WTC11 (cell line): ENCODE measurements around the gene MLXIPL. TPM values are rescaled to one million over a fixed set of nuclear protein-coding genes. Genes with fewer than 3 reads are reported as not detected.
"Not testable (repeated sequence)": the region's sequence is repeated elsewhere in the genome, so short reads cannot be mapped to it uniquely, and the experiment has no call there.

Experiments
- ATAC-seq: fragments of 200-7000 bp; cut with Tn5 transposase; 2 replicates; pipeline ENCODE4 v1.10.0; 2021; ENCODE audit warnings: mild to moderate bottlenecking, moderate library complexity
- CTCF ChIA-PET: fragments of 300-600 bp; sonication (Branson Sonifier 250); formaldehyde crosslinking; loops from one replicate; lab custom pipeline; 2021; ENCODE audit warnings: antibody characterized with exemption; lab: Charles Lee
- POLR2A ChIA-PET: fragments of 350-600 bp; sonication (Branson Sonifier 250); formaldehyde crosslinking; loops from one replicate; lab custom pipeline; 2021; ENCODE audit warnings: antibody characterized with exemption; lab: Charles Lee
- DNase-seq: peaks from one replicate; pipeline ENCODE4 v3.0.0; 2021; ENCODE audit warnings: low spot score
- H3K27ac Mint-ChIP-seq: 2 replicates; pipeline ENCODE4 v1.8.0; 2021; ENCODE audit warnings: mixed read lengths
- H3K27me3 Mint-ChIP-seq: 2 replicates; pipeline ENCODE4 v1.8.0; 2021; ENCODE audit warnings: low read depth, mild to moderate bottlenecking, moderate library complexity, mixed read lengths
- H3K36me3 Mint-ChIP-seq: 2 replicates; pipeline ENCODE4 v1.8.0; 2021; ENCODE audit warnings: mixed read lengths
- H3K4me1 Mint-ChIP-seq: 2 replicates; pipeline ENCODE4 v1.8.0; 2022; ENCODE audit warnings: mixed read lengths
- H3K4me3 Mint-ChIP-seq: 2 replicates; pipeline ENCODE4 v1.8.0; 2021; ENCODE audit warnings: mild to moderate bottlenecking, moderate library complexity, mixed read lengths
- H3K9me3 Mint-ChIP-seq: 2 replicates; pipeline ENCODE4 v1.8.0; 2021; ENCODE audit warnings: mixed read lengths
- CBFB ChIP-seq: sonication (generic); formaldehyde crosslinking; IDR thresholded peaks from 2 replicates; pipeline ENCODE4 v1.8.1; 2022; ENCODE audit warnings: mild to moderate bottlenecking, low read depth, missing genetic modification reagents
- JAZF1 ChIP-seq: fragments of 250-450 bp; sonication (Bioruptor Pico); IDR thresholded peaks from 2 replicates; pipeline ENCODE4 v1.9.0; 2021; ENCODE audit warnings: moderate library complexity, mild to moderate bottlenecking, inconsistent platforms
- MYBL2 ChIP-seq: sonication (generic); formaldehyde crosslinking; IDR thresholded peaks from 2 replicates; pipeline ENCODE4 v1.8.1; 2023; ENCODE audit warnings: mild to moderate bottlenecking, moderate library complexity, missing genetic modification reagents
- NFYB ChIP-seq: sonication (generic); formaldehyde crosslinking; conservative IDR thresholded peaks from 2 replicates; pipeline ENCODE4 v1.8.0; 2022; ENCODE audit warnings: low read depth, missing genetic modification reagents
- NR2C2 ChIP-seq: sonication (generic); formaldehyde crosslinking; IDR thresholded peaks from 2 replicates; pipeline ENCODE4 v1.8.0; 2022; ENCODE audit warnings: mild to moderate bottlenecking, missing genetic modification reagents
- RORB ChIP-seq: fragments of 250-450 bp; sonication (Bioruptor Pico); IDR thresholded peaks from 2 replicates; pipeline ENCODE4 v1.9.0; 2021; ENCODE audit warnings: mild to moderate bottlenecking
- SMAD4 ChIP-seq: sonication (generic); formaldehyde crosslinking; IDR thresholded peaks from 2 replicates; pipeline ENCODE4 v1.8.0; 2022; ENCODE audit warnings: mild to moderate bottlenecking, missing genetic modification reagents
- TEAD4 ChIP-seq: sonication (generic); formaldehyde crosslinking; IDR thresholded peaks from 2 replicates; pipeline ENCODE4 v1.8.0; 2022; ENCODE audit warnings: mild to moderate bottlenecking, missing genetic modification reagents
- ZNF423 ChIP-seq: fragments of 250-450 bp; sonication (Bioruptor Pico); IDR thresholded peaks from 2 replicates; pipeline ENCODE4 v2.1.2; 2022; ENCODE audit warnings: mild to moderate bottlenecking, moderate library complexity
- total RNA-seq: library from RNA; stranded (reverse); gene quantifications from 3 replicates; pipeline ENCODE4 v1.2.3, GENCODE V29; 2021
- TF ChIP-seq, protein P1 (sequence below): fragments of 250-450 bp; sonication (Bioruptor Pico); conservative IDR thresholded peaks from 2 replicates; pipeline ENCODE4 v1.9.0; 2021; ENCODE audit warnings: mild to moderate bottlenecking
- TF ChIP-seq, protein P2 (sequence below): sonication (generic); formaldehyde crosslinking; IDR thresholded peaks from 2 replicates; pipeline ENCODE4 v1.8.1; 2022; ENCODE audit warnings: low read depth, missing genetic modification reagents, borderline replicate concordance
- TF ChIP-seq, protein P3 (sequence below): sonication (generic); formaldehyde crosslinking; IDR thresholded peaks from 2 replicates; pipeline ENCODE4 v1.8.1; 2022; ENCODE audit warnings: low read depth, mild to moderate bottlenecking, moderate library complexity, missing genetic modification reagents, borderline replicate concordance
- TF ChIP-seq, protein P4 (sequence below): sonication (generic); formaldehyde crosslinking; IDR thresholded peaks from 2 replicates; pipeline ENCODE4 v1.8.1; 2023; ENCODE audit warnings: mild to moderate bottlenecking, moderate library complexity, missing genetic modification reagents
- TF ChIP-seq, protein P5 (sequence below): sonication (generic); formaldehyde crosslinking; IDR thresholded peaks from 2 replicates; pipeline ENCODE4 v1.8.0; 2023; ENCODE audit warnings: missing genetic modification reagents
- TF ChIP-seq, protein P6 (sequence below): sonication (generic); formaldehyde crosslinking; IDR thresholded peaks from 2 replicates; pipeline ENCODE4 v1.8.1; 2023; ENCODE audit warnings: mild to moderate bottlenecking, missing genetic modification reagents, moderate library complexity

MLXIPL gene
- total RNA-seq, 1 experiment from 2014 or later, result 20.4 TPM

DNA sequence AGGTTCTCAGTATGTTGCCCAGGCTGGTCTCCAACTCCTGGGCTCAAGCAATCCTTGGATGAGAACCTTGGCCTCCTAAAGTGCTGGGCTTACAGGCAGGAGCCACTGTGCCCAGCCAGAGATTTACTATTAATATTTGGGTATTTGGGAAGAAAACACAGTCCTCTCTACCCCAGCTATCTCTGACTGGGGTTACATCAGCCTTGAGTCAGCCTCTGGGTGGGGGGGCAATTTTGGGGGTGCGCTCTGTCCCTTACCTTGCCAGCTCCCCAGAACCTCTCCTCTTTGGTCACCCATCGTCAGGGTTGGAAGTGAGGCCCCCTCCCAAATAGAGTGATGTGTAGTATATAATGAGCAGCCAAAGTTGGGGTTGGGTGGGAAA, 1.8 kb downstream of the MLXIPL start (continued):
- TF ChIP-seq TEAD4 (CRISPR knock-in tag) (no peak), SMAD4 (CRISPR knock-in tag) (no peak), JAZF1 (CRISPR knock-in tag) (no peak), MYBL2 (CRISPR knock-in tag) (no peak), CBFB (no peak)
- TF ChIP-seq, protein P1, sequence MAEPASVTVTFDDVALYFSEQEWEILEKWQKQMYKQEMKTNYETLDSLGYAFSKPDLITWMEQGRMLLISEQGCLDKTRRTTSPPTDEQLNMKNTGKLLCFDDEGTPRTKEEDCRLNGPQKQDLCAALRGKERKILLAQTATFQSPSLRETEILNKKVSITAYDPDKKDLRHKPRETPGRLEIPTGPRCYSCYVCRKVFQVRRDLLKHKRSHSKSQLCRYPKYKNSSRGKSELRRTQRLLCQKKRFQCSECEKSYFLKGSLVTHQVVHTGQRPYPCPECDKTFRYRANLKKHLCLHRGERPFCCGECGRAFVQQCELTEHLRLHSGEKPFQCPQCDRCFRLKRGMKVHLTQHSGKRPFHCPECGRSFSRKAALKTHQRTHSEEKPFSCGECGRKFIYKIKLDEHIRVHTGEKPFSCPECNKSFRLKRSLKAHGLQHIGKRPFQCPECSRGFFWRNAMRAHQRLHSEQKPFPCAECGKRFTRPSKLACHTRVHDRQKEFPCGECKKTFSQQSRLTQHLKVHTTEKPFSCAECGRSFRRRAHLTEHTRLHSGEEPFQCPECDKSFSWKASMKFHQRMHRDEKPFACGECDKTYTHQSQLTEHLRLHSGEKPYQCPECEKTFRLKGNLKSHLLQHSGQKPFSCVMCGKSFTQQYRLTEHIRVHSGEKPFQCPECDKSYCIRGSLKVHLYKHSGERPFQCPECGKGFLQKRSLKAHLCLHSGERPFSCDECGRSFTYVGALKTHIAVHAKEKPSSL (CRISPR knock-in tag), result no peak
- TF ChIP-seq, protein P2, sequence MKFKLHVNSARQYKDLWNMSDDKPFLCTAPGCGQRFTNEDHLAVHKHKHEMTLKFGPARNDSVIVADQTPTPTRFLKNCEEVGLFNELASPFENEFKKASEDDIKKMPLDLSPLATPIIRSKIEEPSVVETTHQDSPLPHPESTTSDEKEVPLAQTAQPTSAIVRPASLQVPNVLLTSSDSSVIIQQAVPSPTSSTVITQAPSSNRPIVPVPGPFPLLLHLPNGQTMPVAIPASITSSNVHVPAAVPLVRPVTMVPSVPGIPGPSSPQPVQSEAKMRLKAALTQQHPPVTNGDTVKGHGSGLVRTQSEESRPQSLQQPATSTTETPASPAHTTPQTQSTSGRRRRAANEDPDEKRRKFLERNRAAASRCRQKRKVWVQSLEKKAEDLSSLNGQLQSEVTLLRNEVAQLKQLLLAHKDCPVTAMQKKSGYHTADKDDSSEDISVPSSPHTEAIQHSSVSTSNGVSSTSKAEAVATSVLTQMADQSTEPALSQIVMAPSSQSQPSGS (CRISPR knock-in tag), result no peak
- TF ChIP-seq, all 79 proteins: peak for 0

DNA sequence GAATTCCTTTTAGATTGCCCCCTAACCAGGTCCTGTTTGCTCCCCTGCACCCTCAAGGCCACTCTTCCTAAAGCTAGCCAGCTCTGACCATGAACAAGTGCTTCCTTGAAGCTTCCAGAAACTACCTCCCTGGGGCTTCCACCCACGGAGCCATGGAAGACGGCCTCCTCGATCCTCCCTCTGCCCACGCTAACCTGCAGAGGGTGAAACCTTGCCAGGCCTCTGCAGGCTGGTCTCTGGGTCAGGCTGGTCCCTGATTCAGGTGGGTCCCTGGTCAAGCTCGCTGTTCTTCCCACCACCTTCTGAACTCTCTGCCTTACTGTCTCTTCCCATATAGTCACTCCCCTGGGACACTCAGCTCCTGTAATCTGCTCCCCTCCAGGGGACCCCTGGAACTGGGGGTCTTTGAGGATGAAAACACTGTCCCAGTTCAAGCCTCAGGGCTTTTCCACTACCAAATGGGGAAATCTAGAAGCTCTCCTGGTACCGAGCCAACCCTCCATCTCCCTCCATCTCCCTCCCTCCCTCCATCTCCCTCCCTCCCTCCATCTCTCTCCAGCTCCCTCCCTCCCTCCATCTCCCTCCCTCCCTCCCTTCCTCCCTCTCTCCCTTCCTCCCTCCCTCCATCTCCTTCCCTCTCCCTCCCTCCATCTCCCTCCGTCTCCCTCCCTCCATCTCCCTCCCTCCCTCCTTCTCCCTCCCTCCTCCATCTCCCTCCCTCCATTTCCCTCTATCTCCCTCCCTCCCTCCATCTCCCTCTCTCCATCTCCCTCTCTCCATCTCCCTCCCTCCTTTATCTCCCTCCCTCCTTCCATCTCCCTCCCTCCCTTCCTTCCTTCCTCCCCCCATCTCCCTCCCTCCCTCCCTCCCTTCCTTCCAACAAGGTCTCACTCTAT, 2.9 kb downstream of the MLXIPL start:
- ChIA-PET CTCF (interaction anchor here (0.6 to 6.9 kb wide), 6 partner anchors 14 to 136 kb away, joined by 3 to 53 read pairs (median 6); partner anchors contain the start of gene ABHD11), POLR2A (interaction anchor here (0.6 kb wide), 4 partner anchors 48 to 194 kb away, joined by 3 to 5 read pairs (median 4); no protein-coding TSS in a partner anchor)
- Mint-ChIP-seq H3K27ac (no peak overlapping the region), H3K9me3 (no peaks in the 10 kb centered on the region), H3K4me3 (no peak overlapping the region), H3K36me3 (no peaks in the 10 kb centered on the region), H3K4me1 (peaks cover 11% of the 10 kb centered on the region), H3K27me3 (peaks cover 22% of the 10 kb centered on the region)
- ATAC-seq (no peak), DNase-seq (no peak)
- TF ChIP-seq RORB (CRISPR knock-in tag) (no peak), ZNF423 (no peak), NFYB (CRISPR knock-in tag) (no peak), NR2C2 (no peak)
- TF ChIP-seq, protein P3, sequence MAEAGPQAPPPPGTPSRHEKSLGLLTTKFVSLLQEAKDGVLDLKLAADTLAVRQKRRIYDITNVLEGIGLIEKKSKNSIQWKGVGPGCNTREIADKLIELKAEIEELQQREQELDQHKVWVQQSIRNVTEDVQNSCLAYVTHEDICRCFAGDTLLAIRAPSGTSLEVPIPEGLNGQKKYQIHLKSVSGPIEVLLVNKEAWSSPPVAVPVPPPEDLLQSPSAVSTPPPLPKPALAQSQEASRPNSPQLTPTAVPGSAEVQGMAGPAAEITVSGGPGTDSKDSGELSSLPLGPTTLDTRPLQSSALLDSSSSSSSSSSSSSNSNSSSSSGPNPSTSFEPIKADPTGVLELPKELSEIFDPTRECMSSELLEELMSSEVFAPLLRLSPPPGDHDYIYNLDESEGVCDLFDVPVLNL (CRISPR knock-in tag), result no peak
- TF ChIP-seq, protein P4, sequence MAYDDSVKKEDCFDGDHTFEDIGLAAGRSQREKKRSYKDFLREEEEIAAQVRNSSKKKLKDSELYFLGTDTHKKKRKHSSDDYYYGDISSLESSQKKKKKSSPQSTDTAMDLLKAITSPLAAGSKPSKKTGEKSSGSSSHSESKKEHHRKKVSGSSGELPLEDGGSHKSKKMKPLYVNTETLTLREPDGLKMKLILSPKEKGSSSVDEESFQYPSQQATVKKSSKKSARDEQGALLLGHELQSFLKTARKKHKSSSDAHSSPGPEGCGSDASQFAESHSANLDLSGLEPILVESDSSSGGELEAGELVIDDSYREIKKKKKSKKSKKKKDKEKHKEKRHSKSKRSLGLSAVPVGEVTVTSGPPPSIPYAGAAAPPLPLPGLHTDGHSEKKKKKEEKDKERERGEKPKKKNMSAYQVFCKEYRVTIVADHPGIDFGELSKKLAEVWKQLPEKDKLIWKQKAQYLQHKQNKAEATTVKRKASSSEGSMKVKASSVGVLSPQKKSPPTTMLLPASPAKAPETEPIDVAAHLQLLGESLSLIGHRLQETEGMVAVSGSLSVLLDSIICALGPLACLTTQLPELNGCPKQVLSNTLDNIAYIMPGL (CRISPR knock-in tag), result no peak
- TF ChIP-seq, protein P5, sequence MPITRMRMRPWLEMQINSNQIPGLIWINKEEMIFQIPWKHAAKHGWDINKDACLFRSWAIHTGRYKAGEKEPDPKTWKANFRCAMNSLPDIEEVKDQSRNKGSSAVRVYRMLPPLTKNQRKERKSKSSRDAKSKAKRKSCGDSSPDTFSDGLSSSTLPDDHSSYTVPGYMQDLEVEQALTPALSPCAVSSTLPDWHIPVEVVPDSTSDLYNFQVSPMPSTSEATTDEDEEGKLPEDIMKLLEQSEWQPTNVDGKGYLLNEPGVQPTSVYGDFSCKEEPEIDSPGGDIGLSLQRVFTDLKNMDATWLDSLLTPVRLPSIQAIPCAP (CRISPR knock-in tag), result no peak
- TF ChIP-seq, protein P6, sequence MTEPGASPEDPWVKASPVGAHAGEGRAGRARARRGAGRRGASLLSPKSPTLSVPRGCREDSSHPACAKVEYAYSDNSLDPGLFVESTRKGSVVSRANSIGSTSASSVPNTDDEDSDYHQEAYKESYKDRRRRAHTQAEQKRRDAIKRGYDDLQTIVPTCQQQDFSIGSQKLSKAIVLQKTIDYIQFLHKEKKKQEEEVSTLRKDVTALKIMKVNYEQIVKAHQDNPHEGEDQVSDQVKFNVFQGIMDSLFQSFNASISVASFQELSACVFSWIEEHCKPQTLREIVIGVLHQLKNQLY (CRISPR knock-in tag), result no peak

DNA sequence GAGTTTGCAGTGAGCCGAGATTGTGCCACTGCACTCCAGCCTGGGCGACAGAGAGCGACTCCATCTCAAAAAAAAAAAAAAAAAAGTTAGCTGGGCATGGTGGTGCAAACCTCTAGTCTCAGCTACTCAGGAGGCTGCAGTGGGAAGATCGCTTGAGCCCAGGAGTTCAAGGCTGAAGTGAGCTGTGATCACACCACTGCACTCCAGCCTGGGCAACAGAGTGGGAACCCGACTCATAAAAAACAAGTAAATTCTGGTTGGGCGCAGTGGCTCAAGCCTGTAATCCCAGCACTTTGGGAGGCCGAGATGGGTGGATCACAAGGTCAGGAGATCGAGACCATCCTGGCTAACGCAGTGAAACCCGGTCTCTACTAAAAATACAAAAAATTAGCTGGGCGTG, 4.9 kb downstream of the MLXIPL start:
- DNase-seq, H3K9me3 Mint-ChIP-seq, H3K4me1 Mint-ChIP-seq, H3K36me3 Mint-ChIP-seq, ATAC-seq, H3K4me3 Mint-ChIP-seq, H3K27ac Mint-ChIP-seq: not testable (repeated sequence)
- H3K27me3 Mint-ChIP-seq, result peaks cover 13% of the 10 kb centered on the region
- CTCF ChIA-PET, result interaction anchor here (1.0 to 6.9 kb wide), 3 partner anchors 12 to 115 kb away, joined by 3 to 53 read pairs (median 3); no protein-coding TSS in a partner anchor
- POLR2A ChIA-PET, result interaction anchor here (0.6 kb wide), 2 partner anchors 387 to 686 kb away, joined by 3 to 4 read pairs; no protein-coding TSS in a partner anchor
